Endodermal cell (in vitro differentiated cells): ENCODE results near the gene ATP6V1G1. TPM values are rescaled to one million over a fixed set of nuclear protein-coding genes. Genes with fewer than 3 reads are reported as not detected.

Source experiments
- DNase-seq: peaks from one replicate; pipeline ENCODE4 v3.0.0-alpha.2; 2017
- H3K27ac ChIP-seq: 2 replicates; pipeline ENCODE4 v1.5.1; 2013; ENCODE audit warnings: mild to moderate bottlenecking, low read depth, low read length, moderate library complexity
- H3K27me3 ChIP-seq: 2 replicates; pipeline ENCODE4 v1.6.1; 2013; ENCODE audit warnings: mild to moderate bottlenecking, low read length, moderate library complexity; ENCODE audit not compliant: insufficient read depth, control insufficient read depth, poor library complexity, severe bottlenecking
- H3K36me3 ChIP-seq: 2 replicates; pipeline ENCODE4 v1.7.0; 2013; ENCODE audit warnings: mild to moderate bottlenecking, low read length, moderate library complexity; ENCODE audit not compliant: control insufficient read depth, insufficient read depth
- H3K4me1 ChIP-seq: one replicate; pipeline ENCODE4 v1.7.0; 2013; ENCODE audit warnings: low read length; ENCODE audit not compliant: control insufficient read depth, insufficient read depth
- H3K4me3 ChIP-seq: 2 replicates; pipeline ENCODE4 v1.5.1; 2013; ENCODE audit warnings: mild to moderate bottlenecking, low read length, moderate library complexity
- H3K9ac ChIP-seq: 2 replicates; pipeline ENCODE4 v1.6.1; 2013; ENCODE audit warnings: mild to moderate bottlenecking, low read length, moderate library complexity; ENCODE audit not compliant: poor library complexity, severe bottlenecking; ENCODE audit errors: extremely low read depth
- H3K9me3 ChIP-seq: 2 replicates; pipeline ENCODE4 v1.6.1; 2013; ENCODE audit warnings: mild to moderate bottlenecking, low read length, moderate library complexity; ENCODE audit not compliant: control insufficient read depth
- H3K27ac Mint-ChIP-seq: 2 replicates; pipeline ENCODE4 v1.8.0; 2020; ENCODE audit warnings: mixed read lengths
- H3K27me3 Mint-ChIP-seq: 2 replicates; pipeline ENCODE4 v1.8.0; 2021; ENCODE audit warnings: mild to moderate bottlenecking, mixed read lengths; ENCODE audit not compliant: insufficient read depth
- H3K36me3 Mint-ChIP-seq: 2 replicates; pipeline ENCODE4 v1.8.0; 2020; ENCODE audit warnings: low read depth, mixed read lengths
- H3K4me1 Mint-ChIP-seq: 2 replicates; pipeline ENCODE4 v1.8.0; 2020; ENCODE audit warnings: mixed read lengths
- H3K4me3 Mint-ChIP-seq: 2 replicates; pipeline ENCODE4 v1.8.0; 2020; ENCODE audit warnings: mild to moderate bottlenecking, moderate library complexity, mixed read lengths
- H3K9me3 Mint-ChIP-seq: 2 replicates; pipeline ENCODE4 v1.8.0; 2020; ENCODE audit warnings: mild to moderate bottlenecking, mixed read lengths
- CTCF ChIP-seq: fragments of 200-600 bp; sonication (generic); conservative IDR thresholded peaks from 2 replicates; pipeline ENCODE4 v1.5.0; 2021; ENCODE audit warnings: antibody characterized with exemption, mild to moderate bottlenecking
- WGBS, 2 experiments: methylation state at CpG; one replicate each; pipeline versions ENCODE4 v1.1.5 to v1.1.7; 2013; ENCODE audit warnings: missing lambda C conversion rate in 2 of 2, mixed read lengths in 1 of 2; ENCODE audit not compliant: insufficient coverage in 1 of 2, insufficient read length in 1 of 2; 5-methylcytosine and 5-hydroxymethylcytosine counted together
- total RNA-seq, 2 donors: library from RNA; stranded (reverse); fragmentation: NEBNext Ultra II Directional in 1 of 2; extraction: Animal tissue kit (Norgen Biotek cat#: 25700) in 1 of 2; gene quantifications; 2 replicates in 1 of 2; 3 replicates in 1 of 2; pipeline ENCODE4 v1.2.1, GENCODE V29; 2021

ATP6V1G1 gene
- total RNA-seq, 2 donors from 2014 or later, result 123 TPM

GRCh38 chr9:114553202-114553601, 34.4 kb upstream of the ATP6V1G1 start:
- H3K27ac ChIP-seq, result no peak overlapping the region
- Mint-ChIP-seq H3K27ac (no peak overlapping the region), H3K9me3 (peaks cover 5% of the 10 kb centered on the region), H3K36me3 (no peaks in the 10 kb centered on the region), H3K4me1 (peaks cover 6% of the 10 kb centered on the region), H3K27me3 (peaks cover 9% of the 10 kb centered on the region), H3K4me3 (no peak overlapping the region)
- peaks cover 6% of the 10 kb centered on the region for H3K27me3 ChIP-seq
- 92 to 94% methylated on average over 3 of the region's 3 CpGs for WGBS, 2 experiments
- DNase-seq, result no peak
- H3K4me3 ChIP-seq, result no peak overlapping the region
- H3K9me3 ChIP-seq, result peaks cover 7% of the 10 kb centered on the region
- no peak for TF ChIP-seq CTCF
- no peaks in the 10 kb centered on the region for H3K4me1 ChIP-seq
- no peak overlapping the region for H3K9ac ChIP-seq
- no peaks in the 10 kb centered on the region for H3K36me3 ChIP-seq

- Histone ChIP-seq H3K27me3 (no peaks in the 10 kb centered on the region), H3K4me3 (no peak overlapping the region), H3K9me3 (peaks cover 7% of the 10 kb centered on the region), H3K27ac (no peak overlapping the region), H3K9ac (no peak overlapping the region), H3K36me3 (no peaks in the 10 kb centered on the region), H3K4me1 (peaks cover 2% of the 10 kb centered on the region)
- Mint-ChIP-seq H3K36me3 (no peaks in the 10 kb centered on the region), H3K9me3 (peaks cover 5% of the 10 kb centered on the region), H3K4me1 (peaks cover 12% of the 10 kb centered on the region), H3K4me3 (no peak overlapping the region), H3K27ac (no peak overlapping the region), H3K27me3 (peaks cover 5% of the 10 kb centered on the region)
- WGBS, 2 experiments, result 100% methylated on average over 1 of the region's 1 CpG; no CpG with 5 or more reads in 1 of the 2 experiments
- no peak for TF ChIP-seq CTCF
- DNase-seq, result no peak
These were observed 31.9 kb upstream of the ATP6V1G1 start for GRCh38 chr9:114555696-114556095.

- peaks cover 5% of the 10 kb centered on the region for H3K27me3 Mint-ChIP-seq
These were observed 29.4 kb upstream of the ATP6V1G1 start for GRCh38 chr9:114558027-114558675.

More at GRCh38 chr9:114558027-114558675, 29.4 kb upstream of the ATP6V1G1 start:
- H3K36me3 ChIP-seq, result no peaks in the 10 kb centered on the region
- Mint-ChIP-seq H3K4me3 (no peak overlapping the region), H3K36me3 (no peaks in the 10 kb centered on the region), H3K27ac (peak overlapping the region; percentile 76), H3K9me3 (peaks cover 5% of the 10 kb centered on the region), H3K4me1 (peaks cover 14% of the 10 kb centered on the region)
- H3K4me3 ChIP-seq, result no peak overlapping the region
- H3K27me3 ChIP-seq, result no peaks in the 10 kb centered on the region
- WGBS, 2 experiments, result 60 to 69% methylated on average over 3 of the region's 3 CpGs
- H3K9ac ChIP-seq, result no peak overlapping the region
- H3K9me3 ChIP-seq, result peaks cover 7% of the 10 kb centered on the region
- DNase-seq, result peak; percentile 61
- H3K27ac ChIP-seq, result no peak overlapping the region
- no peak for TF ChIP-seq CTCF
- peaks cover 7% of the 10 kb centered on the region for H3K4me1 ChIP-seq
